HEK293 (cell line): Measurements from ENCODE around the gene ASXL1.
"Not testable (repeated sequence)": the region's sequence is repeated elsewhere in the genome, so short reads cannot be mapped to it uniquely, and the experiment has no call there.

Experiments used
- SETDB1 ChIP-seq: IDR thresholded peaks from one replicate; pipeline ENCODE4 v1.6.1; 2017; ENCODE audit warnings: mild to moderate bottlenecking, low read length, moderate library complexity, mixed read lengths; ENCODE audit not compliant: insufficient read length
- ZBTB17 ChIP-seq: fragments of 450-650 bp; formaldehyde crosslinking; IDR thresholded peaks from 2 replicates; pipeline ENCODE4 v1.5.1; 2016; ENCODE audit warnings: missing biosample characterization, missing genetic modification characterization
- ZNF157 ChIP-seq: fragments of 450-650 bp; formaldehyde crosslinking; IDR thresholded peaks from 2 replicates; pipeline ENCODE4 v1.5.1; 2016; ENCODE audit warnings: missing biosample characterization, missing genetic modification characterization
- ZNF311 ChIP-seq: fragments of 450-650 bp; formaldehyde crosslinking; IDR thresholded peaks from 2 replicates; pipeline ENCODE4 v1.5.1; 2017; ENCODE audit warnings: missing biosample characterization, missing genetic modification characterization, borderline replicate concordance
- ZNF37A ChIP-seq: fragments of 450-650 bp; IDR thresholded peaks from 2 replicates; pipeline ENCODE4 v1.5.1; 2018; ENCODE audit warnings: missing biosample characterization, missing genetic modification characterization
- ZNF501 ChIP-seq: fragments of 450-650 bp; formaldehyde crosslinking; IDR thresholded peaks from 2 replicates; pipeline ENCODE4 v1.5.1; 2016; ENCODE audit warnings: missing biosample characterization, missing genetic modification characterization
- ZNF513 ChIP-seq: fragments of 450-650 bp; IDR thresholded peaks from 2 replicates; pipeline ENCODE4 v1.5.1; 2018; ENCODE audit warnings: missing biosample characterization, missing genetic modification characterization
- ZNF677 ChIP-seq: fragments of 450-650 bp; IDR thresholded peaks from 2 replicates; pipeline ENCODE4 v1.5.0; 2018; ENCODE audit warnings: missing biosample characterization, mild to moderate bottlenecking, missing genetic modification characterization, moderate library complexity
- ZSCAN16 ChIP-seq: fragments of 450-650 bp; formaldehyde crosslinking; IDR thresholded peaks from 2 replicates; pipeline ENCODE4 v1.5.1; 2016; ENCODE audit warnings: missing biosample characterization, missing genetic modification characterization
- TF ChIP-seq, protein P1 (sequence below): fragments of 450-650 bp; formaldehyde crosslinking; IDR thresholded peaks from 2 replicates; pipeline ENCODE4 v1.5.1; 2016; ENCODE audit warnings: missing biosample characterization, missing genetic modification characterization
- TF ChIP-seq, protein P2 (sequence below): fragments of 450-650 bp; formaldehyde crosslinking; IDR thresholded peaks from 2 replicates; pipeline ENCODE4 v1.5.1; 2017; ENCODE audit warnings: missing biosample characterization, missing genetic modification characterization

- TF ChIP-seq, protein P1, sequence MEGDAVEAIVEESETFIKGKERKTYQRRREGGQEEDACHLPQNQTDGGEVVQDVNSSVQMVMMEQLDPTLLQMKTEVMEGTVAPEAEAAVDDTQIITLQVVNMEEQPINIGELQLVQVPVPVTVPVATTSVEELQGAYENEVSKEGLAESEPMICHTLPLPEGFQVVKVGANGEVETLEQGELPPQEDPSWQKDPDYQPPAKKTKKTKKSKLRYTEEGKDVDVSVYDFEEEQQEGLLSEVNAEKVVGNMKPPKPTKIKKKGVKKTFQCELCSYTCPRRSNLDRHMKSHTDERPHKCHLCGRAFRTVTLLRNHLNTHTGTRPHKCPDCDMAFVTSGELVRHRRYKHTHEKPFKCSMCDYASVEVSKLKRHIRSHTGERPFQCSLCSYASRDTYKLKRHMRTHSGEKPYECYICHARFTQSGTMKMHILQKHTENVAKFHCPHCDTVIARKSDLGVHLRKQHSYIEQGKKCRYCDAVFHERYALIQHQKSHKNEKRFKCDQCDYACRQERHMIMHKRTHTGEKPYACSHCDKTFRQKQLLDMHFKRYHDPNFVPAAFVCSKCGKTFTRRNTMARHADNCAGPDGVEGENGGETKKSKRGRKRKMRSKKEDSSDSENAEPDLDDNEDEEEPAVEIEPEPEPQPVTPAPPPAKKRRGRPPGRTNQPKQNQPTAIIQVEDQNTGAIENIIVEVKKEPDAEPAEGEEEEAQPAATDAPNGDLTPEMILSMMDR, result not testable (repeated sequence)
- not testable (repeated sequence) for TF ChIP-seq SETDB1; ZNF157 (tag by site-specific recombination); ZNF311 (tag by site-specific recombination); ZBTB17 (tag by site-specific recombination); ZNF501 (tag by site-specific recombination); ZNF677; ZNF513 (tag by site-specific recombination); ZNF37A (tag by site-specific recombination); ZSCAN16
- TF ChIP-seq, protein P2, sequence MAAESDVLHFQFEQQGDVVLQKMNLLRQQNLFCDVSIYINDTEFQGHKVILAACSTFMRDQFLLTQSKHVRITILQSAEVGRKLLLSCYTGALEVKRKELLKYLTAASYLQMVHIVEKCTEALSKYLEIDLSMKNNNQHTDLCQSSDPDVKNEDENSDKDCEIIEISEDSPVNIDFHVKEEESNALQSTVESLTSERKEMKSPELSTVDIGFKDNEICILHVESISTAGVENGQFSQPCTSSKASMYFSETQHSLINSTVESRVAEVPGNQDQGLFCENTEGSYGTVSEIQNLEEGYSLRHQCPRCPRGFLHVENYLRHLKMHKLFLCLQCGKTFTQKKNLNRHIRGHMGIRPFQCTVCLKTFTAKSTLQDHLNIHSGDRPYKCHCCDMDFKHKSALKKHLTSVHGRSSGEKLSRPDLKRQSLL (tag by site-specific recombination), result not testable (repeated sequence)
Observed at GRCh38 chr20:32465901-32466675, 108.0 kb downstream of the ASXL1 start.
